Mononuclear cell (primary cell): ENCODE data around the gene RNF114. TPM values are rescaled to one million over a fixed set of nuclear protein-coding genes. Genes with fewer than 3 reads are reported as not detected.
"Not testable (repeated sequence)": the region's sequence is repeated elsewhere in the genome, so short reads cannot be mapped to it uniquely, and the experiment has no call there.

Experiments
- H3K27me3 ChIP-seq: 2 replicates; pipeline ENCODE4 v1.6.0; 2011; ENCODE audit warnings: low read length, control low read depth; ENCODE audit not compliant: insufficient read depth
- H3K4me1 ChIP-seq: 2 replicates; pipeline ENCODE4 v1.5.1; 2011; ENCODE audit warnings: mild to moderate bottlenecking, low read length, control low read depth; ENCODE audit not compliant: insufficient read depth
- H3K4me3 ChIP-seq: 2 replicates; pipeline ENCODE4 v1.5.1; 2011; ENCODE audit warnings: mild to moderate bottlenecking, low read length, moderate library complexity
- H3K9me3 ChIP-seq: 2 replicates; pipeline ENCODE4 v1.5.1; 2011; ENCODE audit warnings: low read depth, mild to moderate bottlenecking, control low read depth, low read length
- total RNA-seq: library from RNA; depleted of rRNA; stranded (reverse); fragments of >200 nt; gene quantifications from one replicate; pipeline ENCODE4 v1.2.3, GENCODE V29; 2012

RNF114 gene
- total RNA-seq, 1 donor = 186 TPM

DNA sequence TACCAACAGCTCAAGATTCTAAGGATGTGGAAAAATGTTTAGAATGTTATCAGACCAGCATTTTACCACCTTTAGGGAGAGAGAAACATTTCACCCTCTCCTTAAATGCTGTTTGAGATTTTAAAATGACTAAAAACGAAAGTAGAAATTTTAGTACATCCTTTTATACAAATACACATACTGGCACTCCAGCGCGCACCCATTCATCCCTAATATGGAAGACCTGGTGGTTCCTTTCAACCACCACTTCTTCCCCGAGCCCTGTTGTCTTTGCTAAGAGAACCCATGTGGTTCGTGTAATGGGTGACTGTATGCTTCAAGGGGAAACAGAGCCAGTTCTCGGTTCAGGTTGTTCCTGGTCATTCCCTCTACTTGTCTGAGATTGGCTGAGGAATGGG is 42.1 kb upstream of the RNF114 start:
- Histone ChIP-seq H3K4me1 (peaks cover 85% of the 10 kb centered on the region), H3K27me3 (no peaks in the 10 kb centered on the region), H3K9me3 (no peaks in the 10 kb centered on the region), H3K4me3 (no peak overlapping the region)

DNA sequence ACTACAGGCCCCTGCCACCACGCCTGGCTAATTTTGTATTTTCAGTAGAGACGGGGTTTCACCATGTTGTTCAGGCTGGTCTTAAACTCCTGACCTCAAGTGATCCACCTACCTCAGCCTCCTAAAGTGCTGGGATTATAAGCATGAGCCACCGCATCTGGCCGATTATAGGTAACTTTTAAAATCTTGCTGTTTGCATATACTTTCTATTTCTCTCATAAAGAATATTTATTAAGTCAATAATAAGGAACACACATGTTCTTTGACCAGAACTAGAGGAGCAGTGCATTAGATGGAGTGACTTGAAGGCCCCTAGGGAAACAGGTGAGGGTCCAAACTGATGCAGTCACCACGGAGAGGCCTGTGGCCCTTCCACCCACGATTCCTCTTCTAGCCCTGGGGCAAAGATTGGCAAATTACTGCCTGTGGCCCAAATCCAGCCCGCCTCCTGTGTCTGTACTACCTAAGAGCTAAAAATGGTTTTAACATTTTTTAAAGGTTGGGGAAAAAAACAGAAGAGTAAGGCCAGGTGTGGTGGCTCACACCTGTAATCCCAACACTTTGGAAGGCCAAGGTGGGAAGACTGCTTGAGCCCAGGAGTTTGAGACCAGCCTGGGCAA is 40.6 kb upstream of the RNF114 start:
- not testable (repeated sequence) for H3K27me3 ChIP-seq

DNA sequence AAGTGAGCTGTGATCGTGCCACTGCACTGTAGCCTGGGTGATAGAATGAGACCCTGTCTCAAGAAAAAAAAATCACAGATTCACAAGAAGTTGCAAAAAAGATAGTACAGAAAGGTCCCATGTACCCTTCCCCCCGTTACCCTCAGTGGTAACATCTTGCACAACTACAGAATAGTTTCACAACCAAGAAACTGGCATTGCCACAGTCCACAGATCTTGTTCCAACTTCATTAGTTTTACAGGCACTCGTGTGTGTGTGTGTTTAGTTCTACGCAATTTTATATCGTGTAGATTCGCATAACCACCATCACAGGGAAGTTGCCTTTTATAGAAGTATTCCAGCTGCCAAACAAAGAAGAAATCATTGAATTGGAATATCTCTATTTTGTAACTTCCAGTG is 40.0 kb upstream of the RNF114 start:
- no peaks in the 10 kb centered on the region for H3K9me3 ChIP-seq
- H3K27me3 ChIP-seq = no peaks in the 10 kb centered on the region
- H3K4me3 ChIP-seq = no peak overlapping the region
- H3K4me1 ChIP-seq = peaks cover 64% of the 10 kb centered on the region

More for the DNA sequence above, 40.6 kb upstream of the RNF114 start:
- peaks cover 70% of the 10 kb centered on the region for H3K4me1 ChIP-seq
- H3K9me3 ChIP-seq, H3K4me3 ChIP-seq: not testable (repeated sequence)

DNA sequence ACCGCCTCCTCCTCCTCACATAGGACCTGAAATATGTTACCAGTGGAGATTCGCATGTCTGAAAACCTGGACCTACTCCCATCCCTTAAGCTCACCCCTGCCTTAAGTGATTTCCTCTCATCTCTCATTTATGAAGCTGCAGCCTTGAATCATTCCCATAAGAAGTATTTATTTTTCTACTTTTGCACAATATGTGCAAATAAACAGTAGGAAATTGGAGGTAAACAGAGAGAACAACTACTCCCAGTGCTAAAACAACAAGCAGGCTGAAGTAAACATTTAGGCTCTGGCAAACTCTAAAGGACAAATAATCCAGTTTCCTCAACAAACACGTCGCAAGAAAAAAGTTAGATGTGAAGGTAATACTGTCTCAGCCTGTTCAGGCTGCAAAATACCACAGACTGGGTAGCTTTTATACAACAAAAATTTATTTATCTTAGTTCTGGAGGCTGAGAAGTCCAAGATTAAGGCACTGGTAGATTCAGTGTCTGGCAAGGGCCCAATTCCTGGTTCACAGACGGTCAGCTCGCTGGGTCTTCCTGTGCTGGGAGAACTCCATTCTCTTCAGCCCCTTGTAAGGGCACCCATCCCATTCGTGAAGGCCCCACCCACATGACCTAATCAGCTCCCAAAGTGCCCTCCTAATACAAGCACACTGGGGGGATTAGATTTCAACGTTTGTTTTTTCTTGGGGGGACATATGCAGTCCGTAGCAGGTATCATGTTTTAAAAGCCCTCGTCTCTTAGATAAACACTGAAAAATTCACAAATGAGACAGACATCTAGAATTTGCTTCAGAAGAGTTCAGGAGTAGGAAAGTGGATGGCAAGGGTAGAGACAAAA is 36.4 kb upstream of the RNF114 start:
- no peak overlapping the region for H3K4me3 ChIP-seq
- peaks cover 28% of the 10 kb centered on the region for H3K4me1 ChIP-seq
- H3K9me3 ChIP-seq = no peaks in the 10 kb centered on the region
- no peaks in the 10 kb centered on the region for H3K27me3 ChIP-seq

DNA sequence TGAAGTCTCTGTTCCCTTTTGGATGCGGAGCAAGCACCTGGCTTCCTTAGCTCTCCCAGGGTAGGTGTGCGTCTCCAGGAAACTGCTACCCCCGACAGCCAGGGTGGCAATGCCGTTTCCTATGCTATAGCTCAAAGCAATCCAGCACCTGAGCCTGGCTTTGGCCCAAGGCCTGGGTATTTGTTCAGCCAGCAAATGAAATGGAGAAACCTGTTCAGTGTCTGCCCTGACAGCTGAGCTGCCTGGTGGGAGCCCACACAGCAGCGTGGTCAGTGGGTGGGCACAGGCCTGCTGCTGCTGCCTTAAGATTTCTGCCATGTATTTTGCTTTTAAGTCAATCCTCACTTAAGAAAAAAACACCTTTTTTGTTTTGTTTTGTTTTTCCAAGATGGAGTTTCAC is 34.6 kb upstream of the RNF114 start:
- Histone ChIP-seq H3K4me3 (no peak overlapping the region), H3K9me3 (no peaks in the 10 kb centered on the region), H3K27me3 (no peaks in the 10 kb centered on the region), H3K4me1 (peaks cover 12% of the 10 kb centered on the region)

DNA sequence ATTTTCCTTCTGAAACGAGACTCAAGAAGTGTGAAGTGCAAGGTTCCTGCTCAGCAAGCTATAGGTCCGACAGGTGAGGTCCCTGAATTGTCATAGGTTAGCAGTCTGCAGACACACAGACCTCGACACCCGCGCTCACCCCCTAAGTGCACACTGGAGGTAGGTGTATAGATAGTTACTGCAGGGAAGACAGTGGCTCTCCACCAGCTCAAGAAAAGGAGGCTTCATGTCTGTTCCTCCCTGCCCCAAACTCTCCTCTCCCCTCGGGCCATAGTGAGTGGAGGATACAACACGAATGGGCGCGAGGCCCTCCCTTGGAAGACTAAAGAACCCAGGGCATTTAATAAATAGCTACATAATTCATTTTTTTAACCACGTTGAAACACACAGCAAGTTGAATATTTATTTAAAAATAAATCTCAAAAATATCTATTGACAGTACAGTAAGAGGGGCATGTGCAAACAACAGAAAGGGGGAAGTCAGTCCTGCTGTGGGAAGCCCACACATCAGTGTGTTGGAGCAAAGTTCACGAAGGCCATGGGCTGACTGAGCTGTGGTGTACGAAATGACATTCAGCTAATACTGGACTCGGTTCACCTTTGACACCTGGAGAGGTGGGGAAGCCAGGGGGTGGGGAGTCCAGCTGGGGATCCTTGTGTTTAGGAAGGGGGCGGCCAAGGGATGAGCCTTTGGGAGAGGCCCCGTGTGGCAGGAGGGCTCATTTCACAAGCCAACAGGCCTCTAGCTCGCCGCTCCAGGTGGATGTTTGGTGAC is 31.6 kb upstream of the RNF114 start:
- Histone ChIP-seq H3K4me3 (no peak overlapping the region), H3K27me3 (no peaks in the 10 kb centered on the region), H3K9me3 (no peaks in the 10 kb centered on the region), H3K4me1 (no peaks in the 10 kb centered on the region)

DNA sequence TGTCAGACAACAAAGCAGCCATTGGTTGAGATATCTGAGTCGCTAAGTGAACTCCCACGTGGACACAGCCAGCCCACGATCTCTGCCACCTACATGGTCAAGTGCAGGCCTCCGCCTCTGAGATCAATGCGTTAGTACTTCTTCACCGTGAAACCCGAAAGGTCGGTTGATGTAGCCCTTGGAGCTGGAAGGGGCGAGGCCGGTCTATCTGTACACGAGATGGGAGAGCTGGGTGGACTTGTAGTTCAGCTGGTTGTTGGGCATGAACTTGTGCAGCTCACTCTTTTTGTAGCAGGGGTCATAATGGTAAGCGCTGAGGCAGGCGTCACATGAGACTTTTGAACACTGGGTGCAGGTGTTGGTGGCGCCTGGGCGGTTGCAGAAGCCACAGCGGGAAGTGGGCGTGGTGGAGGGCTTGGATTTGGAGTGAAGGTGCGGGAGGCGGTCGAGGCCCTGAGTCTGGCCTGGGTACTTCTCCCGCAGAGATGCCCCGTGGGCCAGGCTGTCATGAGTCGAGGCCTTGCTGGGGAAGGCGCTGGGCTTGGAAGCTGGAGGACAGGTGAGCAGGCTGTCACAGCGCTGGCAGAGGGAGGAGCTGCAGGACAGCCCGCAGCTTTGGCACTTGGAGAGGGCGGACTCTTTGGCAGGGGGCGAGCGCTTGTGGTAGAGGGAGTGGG is 30.6 kb upstream of the RNF114 start:
- H3K4me1 ChIP-seq = no peaks in the 10 kb centered on the region

DNA sequence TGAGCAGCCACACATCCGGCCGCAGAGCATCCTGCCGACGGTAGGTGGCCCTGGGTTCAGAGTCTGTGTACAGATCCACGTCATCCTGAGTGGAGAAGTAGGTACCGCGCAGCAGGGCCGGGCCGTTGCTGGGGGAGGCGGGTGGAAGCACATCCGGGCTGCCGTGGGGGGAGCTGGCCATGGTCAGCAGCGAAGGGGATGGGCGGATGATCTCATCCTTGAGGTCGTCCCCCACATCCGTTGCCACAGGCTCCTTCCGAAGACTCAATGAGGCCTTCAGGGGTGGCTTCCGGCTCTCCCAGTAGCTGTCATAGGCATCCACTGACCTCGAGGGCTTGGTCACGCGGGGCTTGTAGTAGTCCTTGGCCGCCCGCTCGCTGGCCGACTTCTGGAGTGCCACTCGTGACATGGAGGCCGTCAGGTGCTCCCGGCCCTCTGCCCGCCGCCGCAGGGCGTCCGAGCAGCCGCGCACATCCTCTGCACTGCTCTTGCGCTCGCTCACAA is 30.0 kb upstream of the RNF114 start:
- Histone ChIP-seq H3K4me3 (no peak overlapping the region), H3K27me3 (no peaks in the 10 kb centered on the region), H3K9me3 (no peaks in the 10 kb centered on the region), H3K4me1 (no peaks in the 10 kb centered on the region)

More for the DNA sequence above, 30.6 kb upstream of the RNF114 start:
- H3K9me3 ChIP-seq = no peaks in the 10 kb centered on the region
- H3K27me3 ChIP-seq = no peaks in the 10 kb centered on the region
- no peak overlapping the region for H3K4me3 ChIP-seq

DNA sequence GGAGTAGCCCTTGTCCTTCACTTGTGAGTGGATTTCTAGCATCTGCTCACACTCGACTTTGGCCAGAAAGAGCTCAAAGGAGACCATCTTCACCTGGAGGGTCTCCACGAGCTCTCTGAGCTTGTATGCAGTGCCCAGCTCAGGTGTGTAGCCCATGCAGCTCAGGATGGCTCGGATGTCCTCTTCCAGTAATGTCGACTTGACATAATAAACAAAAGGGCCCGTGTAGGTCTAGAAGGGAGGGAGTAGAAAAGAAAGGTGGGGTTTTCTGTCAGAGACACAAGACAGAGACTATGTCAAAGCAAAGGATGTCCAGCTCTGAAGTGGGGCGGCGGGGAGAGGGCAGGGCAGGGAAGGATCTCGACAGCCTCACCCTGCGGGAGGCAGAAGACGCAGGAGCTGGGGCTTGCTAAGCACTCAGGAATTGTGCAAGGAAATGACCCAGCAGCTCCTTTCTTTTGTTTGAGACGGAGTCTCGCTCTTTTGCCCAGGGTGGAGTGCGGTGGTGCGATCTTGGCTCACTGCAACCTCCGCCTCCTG is 29.5 kb upstream of the RNF114 start:
- no peaks in the 10 kb centered on the region for H3K27me3 ChIP-seq
- no peaks in the 10 kb centered on the region for H3K4me1 ChIP-seq
- no peaks in the 10 kb centered on the region for H3K9me3 ChIP-seq
- no peak overlapping the region for H3K4me3 ChIP-seq

DNA sequence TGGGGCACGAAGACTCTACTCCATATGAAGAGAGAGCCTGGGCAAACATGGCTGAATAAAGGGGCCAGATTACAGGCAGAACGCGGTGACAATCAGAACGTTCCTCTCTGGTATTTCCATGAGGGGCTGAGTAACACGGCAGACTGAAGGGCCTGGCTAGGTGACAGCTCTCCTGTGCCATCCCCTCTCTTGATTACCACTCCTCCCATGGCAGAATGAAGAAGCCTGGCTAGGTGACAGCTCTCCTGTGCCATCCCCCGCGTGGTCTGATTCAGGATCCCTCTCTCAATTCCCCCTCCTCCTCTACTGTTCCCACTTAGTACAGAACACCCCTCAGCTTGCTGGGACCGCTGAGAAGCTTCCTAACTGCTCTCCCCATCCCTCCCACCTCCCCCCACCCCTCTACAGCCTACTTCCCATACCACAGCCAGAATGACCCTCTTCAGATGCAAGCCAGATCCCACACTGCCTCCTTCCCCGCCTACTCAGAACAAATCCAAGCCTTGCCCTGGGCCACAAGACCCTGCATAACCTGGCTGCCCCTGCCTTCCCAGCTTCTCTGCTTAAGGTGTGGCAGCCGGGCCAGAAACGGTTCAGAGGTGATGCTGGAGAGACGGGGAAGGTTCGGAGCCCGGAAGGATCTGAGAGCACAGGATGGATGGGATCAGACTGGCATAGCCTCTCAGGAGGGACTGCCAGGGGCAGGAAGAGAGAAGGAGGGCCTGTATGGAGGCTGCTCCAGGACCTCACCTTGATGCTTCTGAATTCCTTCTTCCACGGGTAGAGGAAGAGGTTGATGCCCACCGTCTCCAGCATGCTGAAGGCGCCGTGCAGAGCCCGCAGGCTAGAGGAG is 28.6 kb upstream of the RNF114 start:
- Histone ChIP-seq H3K4me1 (no peaks in the 10 kb centered on the region), H3K4me3 (no peak overlapping the region), H3K9me3 (no peaks in the 10 kb centered on the region), H3K27me3 (no peaks in the 10 kb centered on the region)

DNA sequence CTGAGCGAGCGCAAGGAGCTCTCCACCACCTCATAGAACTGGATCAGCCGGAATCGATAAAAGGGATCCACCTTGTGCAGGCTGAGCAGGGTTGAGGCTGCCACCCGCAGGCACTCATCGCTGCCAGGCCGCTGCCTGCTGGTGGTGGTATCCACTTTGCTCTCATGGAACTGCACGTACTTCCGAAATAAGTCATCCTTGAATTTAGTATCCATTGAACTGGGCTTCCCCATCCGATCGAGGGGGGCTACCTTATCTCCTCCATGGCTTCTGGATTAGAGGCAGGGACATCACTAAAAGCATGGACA is 28.0 kb upstream of the RNF114 start:
- Histone ChIP-seq H3K4me1 (peaks cover 2% of the 10 kb centered on the region), H3K4me3 (no peak overlapping the region), H3K9me3 (no peaks in the 10 kb centered on the region), H3K27me3 (no peaks in the 10 kb centered on the region)

DNA sequence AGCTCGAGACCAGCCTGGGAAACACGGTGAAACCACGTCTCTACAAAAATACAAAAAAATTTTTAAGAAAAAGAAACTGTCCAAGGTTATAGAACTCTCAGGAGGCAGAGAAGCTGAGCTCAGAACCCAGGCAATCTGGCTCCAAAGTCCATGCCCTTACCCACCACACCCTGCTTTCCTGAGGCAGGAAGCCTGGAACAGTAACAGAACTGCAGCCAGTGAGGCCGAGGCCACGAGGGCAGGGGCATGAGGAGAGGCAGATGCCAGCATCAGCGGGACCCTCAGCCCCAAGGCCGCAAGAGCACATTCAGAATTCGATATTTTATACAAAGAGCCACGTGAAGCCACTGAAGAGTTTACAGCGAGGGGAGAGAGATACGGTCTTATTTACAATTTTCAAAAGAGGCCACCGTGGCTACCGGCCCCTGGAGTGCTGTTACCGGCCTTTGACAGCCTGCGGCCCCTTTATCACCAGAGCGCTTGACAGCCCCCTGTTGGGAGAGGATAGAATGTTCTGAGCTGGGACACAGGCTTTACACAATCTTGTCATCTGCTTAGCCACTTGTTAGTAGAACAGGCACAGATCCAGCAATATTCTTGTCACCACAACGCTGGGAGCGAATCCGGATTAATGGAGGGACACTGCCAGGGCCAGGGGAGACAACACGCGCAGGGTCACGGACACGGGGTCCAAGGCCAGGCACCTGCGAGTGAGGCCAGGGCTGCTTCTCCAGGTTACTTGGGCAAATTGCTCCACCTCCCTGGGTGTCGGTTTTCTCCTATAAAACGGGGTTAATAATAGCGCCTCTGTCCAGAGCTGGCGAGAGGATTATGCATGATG is 26.5 kb upstream of the RNF114 start:
- Histone ChIP-seq H3K4me1 (peaks cover 17% of the 10 kb centered on the region), H3K27me3 (no peaks in the 10 kb centered on the region), H3K9me3 (no peaks in the 10 kb centered on the region), H3K4me3 (no peak overlapping the region)

DNA sequence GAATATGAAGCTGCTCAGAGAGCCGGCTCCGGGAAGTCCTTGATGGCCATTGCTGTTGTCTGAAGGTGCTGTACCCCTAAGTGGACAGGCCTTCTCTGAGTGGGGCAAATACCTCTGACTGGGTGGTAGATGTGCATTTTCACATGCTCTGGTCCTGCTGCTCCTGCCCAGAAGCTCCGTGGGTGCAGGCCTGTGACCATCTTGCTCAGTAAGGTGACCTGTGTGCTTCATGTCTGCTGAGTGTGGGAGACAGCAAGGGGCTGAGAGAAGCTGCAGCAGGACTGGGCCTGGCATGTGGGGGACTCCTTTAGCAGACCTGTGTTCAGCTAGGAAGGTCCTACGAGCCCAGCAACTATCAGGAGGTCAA is 25.9 kb upstream of the RNF114 start:
- Histone ChIP-seq H3K9me3 (no peaks in the 10 kb centered on the region), H3K27me3 (no peaks in the 10 kb centered on the region), H3K4me1 (peaks cover 20% of the 10 kb centered on the region), H3K4me3 (no peak overlapping the region)
